Measurements from ENCODE around the gene EXOC4.

Gene EXOC4

DNA sequence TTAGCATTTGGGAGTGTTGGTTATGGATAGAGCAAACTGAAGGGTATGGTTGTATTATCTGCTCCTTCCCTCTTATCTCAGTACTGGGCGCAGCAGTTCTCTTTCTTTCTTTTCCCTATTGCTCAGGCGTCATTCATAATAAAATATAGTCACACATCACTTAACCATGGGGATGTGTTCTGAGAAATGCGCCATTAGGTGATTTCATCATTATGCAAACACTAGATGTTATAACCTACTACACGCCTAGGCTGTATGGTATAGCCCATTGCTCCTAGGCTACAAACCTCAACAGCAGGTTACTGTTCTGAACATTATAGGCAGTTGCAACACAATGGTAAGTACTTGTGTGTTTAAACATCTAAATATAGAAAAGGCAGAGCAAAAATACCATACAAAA is 401.7 kb downstream of the EXOC4 start:
- TF ChIP-seq, protein P1, sequence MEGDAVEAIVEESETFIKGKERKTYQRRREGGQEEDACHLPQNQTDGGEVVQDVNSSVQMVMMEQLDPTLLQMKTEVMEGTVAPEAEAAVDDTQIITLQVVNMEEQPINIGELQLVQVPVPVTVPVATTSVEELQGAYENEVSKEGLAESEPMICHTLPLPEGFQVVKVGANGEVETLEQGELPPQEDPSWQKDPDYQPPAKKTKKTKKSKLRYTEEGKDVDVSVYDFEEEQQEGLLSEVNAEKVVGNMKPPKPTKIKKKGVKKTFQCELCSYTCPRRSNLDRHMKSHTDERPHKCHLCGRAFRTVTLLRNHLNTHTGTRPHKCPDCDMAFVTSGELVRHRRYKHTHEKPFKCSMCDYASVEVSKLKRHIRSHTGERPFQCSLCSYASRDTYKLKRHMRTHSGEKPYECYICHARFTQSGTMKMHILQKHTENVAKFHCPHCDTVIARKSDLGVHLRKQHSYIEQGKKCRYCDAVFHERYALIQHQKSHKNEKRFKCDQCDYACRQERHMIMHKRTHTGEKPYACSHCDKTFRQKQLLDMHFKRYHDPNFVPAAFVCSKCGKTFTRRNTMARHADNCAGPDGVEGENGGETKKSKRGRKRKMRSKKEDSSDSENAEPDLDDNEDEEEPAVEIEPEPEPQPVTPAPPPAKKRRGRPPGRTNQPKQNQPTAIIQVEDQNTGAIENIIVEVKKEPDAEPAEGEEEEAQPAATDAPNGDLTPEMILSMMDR (IDR thresholded peaks at IDR 0.05; ENCODE audit: insufficient read depth, low read depth, low read length, missing control alignments): no peak
- no peak overlapping the region for H3K4me3 ChIP-seq (ENCODE audit: low read length)
- no peak for DNase-seq (ENCODE audit: low read depth)

DNA sequence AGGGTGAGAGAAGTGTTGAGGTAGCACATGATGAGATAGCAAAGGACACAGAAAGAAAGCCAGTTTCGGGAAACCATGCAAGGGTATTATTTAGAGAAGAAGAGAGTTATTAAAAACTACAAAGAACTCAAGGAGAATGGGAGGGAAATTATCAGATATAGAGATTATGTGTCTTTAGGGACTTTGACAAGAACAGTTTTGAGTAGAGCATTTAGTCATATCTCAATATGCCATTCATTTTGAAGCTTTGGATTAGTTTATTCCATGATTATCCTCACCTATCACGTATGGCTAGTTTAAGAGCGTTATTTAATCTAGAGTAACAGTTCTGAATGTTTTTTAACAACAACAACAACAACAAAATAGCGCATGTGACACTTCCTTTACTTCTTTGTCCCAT is 409.4 kb downstream of the EXOC4 start:
- TF ChIP-seq, protein P1 (IDR thresholded peaks at IDR 0.05; ENCODE audit: insufficient read depth, low read depth, low read length, missing control alignments): no peak

DNA sequence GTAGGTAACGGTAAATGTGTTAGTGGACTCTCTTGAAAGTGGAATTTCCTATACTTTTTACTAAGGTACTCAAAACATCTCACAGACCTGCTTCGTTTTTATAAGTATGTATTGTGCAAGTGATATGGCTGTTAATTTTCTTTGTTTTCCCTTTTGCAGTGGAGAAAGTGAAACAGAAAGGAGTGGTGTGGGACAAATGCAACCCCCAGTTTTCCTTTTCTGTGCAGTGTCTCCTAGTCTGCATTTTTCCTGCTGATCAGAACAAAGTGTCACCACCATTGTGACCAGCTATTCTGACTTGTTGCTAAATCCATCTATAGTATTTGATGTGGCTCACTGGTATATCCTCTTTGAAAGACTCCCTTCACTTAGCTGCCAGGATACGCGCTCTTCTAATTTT is 410.0 kb downstream of the EXOC4 start:
- H3K4me3 ChIP-seq (ENCODE audit: low read length): no peak overlapping the region
- TF ChIP-seq, protein P1 (IDR thresholded peaks at IDR 0.05; ENCODE audit: insufficient read depth, low read depth, low read length, missing control alignments): no peak
- DNase-seq (ENCODE audit: low read depth): no peak

More for the DNA sequence above, 409.4 kb downstream of the EXOC4 start:
- no peak overlapping the region for H3K4me3 ChIP-seq (ENCODE audit: low read length)
- no peak for DNase-seq (ENCODE audit: low read depth)

DNA sequence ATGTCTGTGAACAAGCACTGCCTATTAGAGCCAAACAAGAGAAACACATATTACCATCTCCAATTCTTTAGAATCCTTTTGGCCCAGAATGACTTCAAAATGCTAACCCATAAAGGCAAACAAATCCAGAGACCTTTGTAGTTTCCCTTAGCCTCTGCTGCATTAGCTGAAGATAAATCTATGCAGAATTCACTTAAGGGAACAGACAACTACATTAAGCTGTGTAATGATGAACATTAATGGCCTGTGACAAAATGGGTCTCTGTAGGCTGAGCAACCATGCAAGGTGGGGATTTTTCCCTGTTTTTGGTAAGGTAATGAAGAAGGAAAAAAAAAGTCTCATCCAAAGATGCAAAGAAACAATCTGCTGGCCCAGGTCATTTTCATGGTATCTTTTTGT is 411.6 kb downstream of the EXOC4 start:
- no peak overlapping the region for H3K4me3 ChIP-seq (ENCODE audit: low read length)
- no peak for DNase-seq (ENCODE audit: low read depth)
- TF ChIP-seq, protein P1 (IDR thresholded peaks at IDR 0.05; ENCODE audit: insufficient read depth, low read depth, low read length, missing control alignments): no peak

DNA sequence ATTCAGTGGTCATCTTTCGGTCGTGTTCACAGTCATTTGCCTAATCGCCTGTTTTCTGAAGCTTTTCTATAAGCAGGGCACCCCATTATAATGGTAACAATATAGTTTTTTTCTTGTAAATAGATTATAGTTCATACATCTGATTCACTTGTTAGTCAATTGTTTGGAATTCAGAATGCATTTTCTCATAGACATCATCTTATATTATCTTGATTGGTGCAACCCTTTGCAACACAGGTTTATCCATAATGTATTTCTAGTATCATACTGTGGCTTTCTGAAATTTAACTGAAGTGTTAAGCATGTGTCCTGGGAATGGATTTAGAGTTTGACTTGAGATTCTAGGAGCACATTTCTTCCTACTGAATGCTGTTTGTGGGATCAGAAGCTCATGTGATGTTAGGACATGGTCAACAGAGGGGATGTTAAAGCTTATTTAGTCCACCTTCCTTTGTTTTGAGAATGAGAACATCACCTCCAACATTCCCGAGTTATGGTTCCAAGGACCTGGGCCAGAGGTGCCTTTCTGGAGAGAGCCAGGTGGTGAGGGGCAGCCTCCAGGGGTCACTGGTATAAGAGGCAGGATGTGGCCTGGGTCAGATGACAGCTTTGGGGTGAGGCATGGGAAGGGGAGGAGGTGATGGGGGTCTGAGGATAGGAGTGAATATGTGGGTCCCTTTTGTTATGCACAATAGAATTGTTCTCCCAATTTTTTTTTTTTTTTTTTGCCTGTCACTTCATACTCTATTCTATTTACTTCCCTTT is 415.6 kb downstream of the EXOC4 start:
- no peak overlapping the region for H3K4me3 ChIP-seq (ENCODE audit: low read length)
- TF ChIP-seq, protein P1 (IDR thresholded peaks at IDR 0.05; ENCODE audit: insufficient read depth, low read depth, low read length, missing control alignments): no peak
- peak; percentile 36 for DNase-seq (ENCODE audit: low read depth)

DNA sequence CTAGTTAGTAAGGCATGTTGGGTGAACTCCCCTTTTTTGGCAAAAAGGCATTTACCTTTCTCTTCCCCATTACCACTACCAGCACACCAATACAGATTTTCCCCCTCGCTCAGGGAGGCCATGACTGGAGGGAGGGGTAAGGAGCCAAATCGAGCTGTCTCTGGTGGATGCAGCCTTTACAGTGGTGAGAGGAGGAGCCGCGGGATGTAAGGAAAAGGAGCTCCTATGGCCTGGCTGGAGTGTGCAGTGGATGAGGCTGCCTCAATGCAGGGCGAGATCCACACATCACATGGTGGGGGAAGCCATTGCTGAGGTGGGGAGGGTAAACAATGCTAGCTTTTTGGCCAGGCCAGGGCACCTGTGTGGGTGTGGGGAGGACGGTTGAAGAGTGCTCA is 416.2 kb downstream of the EXOC4 start:
- DNase-seq (ENCODE audit: low read depth): no peak
- TF ChIP-seq, protein P1 (IDR thresholded peaks at IDR 0.05; ENCODE audit: insufficient read depth, low read depth, low read length, missing control alignments): no peak
- H3K4me3 ChIP-seq (ENCODE audit: low read length): no peak overlapping the region

DNA sequence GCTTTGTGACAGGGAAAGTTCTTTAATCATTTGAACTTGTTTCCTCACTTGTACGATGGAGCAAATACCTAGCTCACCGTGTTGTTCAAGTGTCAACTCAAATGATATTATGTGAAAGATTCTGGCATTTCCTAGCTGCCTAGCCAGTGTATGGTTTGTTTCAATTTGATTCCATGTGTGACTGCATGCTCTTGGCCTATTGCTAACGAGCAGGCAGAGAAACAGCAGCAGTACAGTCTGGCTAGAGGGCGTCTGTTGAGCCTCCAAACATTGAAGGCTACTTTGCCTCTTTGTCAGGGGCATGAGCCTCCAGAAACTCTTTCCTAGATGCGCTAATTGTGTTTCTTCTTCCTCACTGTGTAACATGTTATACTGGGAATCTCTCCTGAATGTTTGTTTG is 417.4 kb downstream of the EXOC4 start:
- no peak for DNase-seq (ENCODE audit: low read depth)
- TF ChIP-seq, protein P1 (IDR thresholded peaks at IDR 0.05; ENCODE audit: insufficient read depth, low read depth, low read length, missing control alignments): no peak
- H3K4me3 ChIP-seq (ENCODE audit: low read length): no peak overlapping the region
